ENCODE results near the gene KLHL29.

KLHL29 gene

DNA sequence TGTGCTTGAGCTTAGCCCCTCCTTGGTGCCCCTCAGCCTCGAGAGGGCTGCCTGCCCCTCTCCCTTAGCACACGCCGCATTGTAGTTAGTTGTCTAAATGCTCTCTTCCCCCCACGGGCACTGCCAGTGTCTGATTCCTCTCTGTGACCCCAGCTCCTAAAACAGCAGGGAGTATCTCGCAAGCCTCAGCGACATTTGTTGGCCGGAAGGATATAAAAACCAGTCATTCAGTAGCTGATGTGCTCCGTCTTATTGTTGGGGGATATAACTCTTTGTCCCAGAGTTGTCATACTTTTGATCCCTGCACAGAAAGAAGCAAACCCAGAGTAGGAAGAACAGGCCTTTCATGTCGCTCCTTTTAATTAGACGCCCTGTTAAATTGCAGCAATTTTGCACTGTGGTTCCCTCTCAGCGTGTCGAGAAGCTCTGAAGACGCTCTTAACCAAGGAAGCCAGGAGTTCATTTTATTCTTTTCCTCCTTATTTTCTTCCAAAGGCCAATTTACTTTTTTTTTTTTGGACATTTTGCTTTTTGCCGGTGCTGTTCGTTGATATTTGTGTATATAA, 201.8 kb downstream of the KLHL29 start:
- in situ Hi-C loops (cut with MboI; ENCODE audit: low sequenced_read_pairs) = no loop called here

DNA sequence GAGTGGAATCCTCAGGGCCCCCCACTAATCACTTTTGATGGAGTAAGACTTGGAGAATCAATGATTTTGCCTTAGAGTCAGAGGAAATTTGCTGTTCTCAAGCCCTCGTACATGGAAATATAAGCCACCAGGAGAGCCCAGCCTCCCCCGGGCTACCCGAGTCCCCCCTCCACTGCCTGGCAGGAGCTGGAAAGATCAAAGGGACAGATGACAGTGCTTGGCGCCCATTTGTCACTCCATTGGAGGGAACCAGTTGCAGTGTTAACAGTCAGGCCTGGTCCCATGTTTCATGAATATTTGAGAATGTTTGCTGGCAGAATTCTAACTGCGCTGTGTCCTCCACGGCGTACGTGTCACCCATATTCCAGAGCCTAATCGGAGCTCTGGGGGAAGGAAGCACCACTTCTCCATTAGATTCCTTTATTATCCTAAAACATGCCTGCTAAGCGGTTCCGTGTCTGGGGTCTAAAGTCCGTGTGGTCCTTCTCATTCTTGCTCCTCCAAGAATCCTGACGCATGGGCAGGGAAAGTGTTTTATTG, 202.4 kb downstream of the KLHL29 start:
- in situ Hi-C loops (cut with MboI; ENCODE audit: low sequenced_read_pairs) = no loop called here

- in situ Hi-C loops (cut with MboI; ENCODE audit: low sequenced_read_pairs) = no loop called here
Observed at GRCh38 chr2:23588106-23588505, 203.1 kb downstream of the KLHL29 start.

DNA sequence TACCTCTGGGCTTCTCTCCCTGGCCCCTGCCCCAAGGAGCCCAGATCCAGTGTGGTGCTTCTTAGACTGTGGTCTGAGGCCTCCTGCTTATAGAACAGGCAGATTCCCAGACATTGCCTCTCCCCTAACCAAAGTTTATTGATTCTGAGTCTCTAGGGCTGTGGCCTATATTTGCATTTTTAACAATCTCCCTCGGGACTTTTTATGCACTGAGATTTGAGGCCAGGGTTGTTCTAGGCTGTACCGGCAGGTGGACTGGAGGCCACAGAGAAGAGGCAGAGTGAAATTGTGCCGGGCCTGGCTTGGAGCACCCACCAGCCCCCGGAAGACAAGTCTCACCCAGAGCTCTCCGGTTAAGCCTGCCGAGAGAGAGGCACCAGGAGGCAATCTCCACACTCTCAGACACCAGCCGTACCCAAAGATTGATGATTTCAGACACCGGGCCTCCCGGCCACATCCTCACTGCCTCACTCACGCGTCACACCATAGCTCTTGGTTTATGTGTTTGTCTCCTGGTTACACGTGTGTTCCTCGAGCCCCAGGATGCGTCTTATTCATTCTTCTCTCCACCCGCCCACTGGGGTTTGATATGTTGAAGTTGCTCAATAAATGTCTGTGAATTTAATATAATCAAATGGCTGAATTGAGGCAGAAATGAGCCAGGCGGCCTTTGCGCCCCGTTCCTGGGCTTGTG, 203.7 kb downstream of the KLHL29 start:
- in situ Hi-C loops (cut with MboI; ENCODE audit: low sequenced_read_pairs) = no loop called here

DNA sequence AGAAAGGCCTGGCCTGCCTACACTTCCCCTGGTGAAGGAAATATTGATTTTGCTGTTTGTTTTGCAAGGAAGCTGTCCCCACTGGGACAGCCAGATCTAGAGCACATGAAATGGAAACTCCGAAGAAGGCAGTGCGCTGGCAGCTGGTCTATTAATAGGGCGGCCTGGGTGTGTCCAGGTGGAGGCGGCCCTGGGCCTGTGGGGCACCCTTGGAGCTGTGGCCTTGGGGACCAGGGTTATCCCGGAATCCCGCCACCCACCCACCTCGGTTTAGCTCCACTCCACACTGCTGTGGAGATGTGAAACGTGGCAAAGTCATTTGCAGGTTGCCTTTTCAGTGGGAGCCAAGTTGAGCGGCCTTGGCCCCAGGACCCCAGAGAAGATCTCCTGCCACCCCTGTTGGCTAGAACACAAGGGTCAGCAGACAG, 204.3 kb downstream of the KLHL29 start:
- in situ Hi-C loops (cut with MboI; ENCODE audit: low sequenced_read_pairs) = no loop called here

- in situ Hi-C loops (cut with MboI; ENCODE audit: low sequenced_read_pairs) = no loop called here
Observed at GRCh38 chr2:23589739-23590138, 204.8 kb downstream of the KLHL29 start.

GRCh38 chr2:23590241-23590869, 205.4 kb downstream of the KLHL29 start:
- in situ Hi-C loops (cut with MboI; ENCODE audit: low sequenced_read_pairs) = no loop called here

GRCh38 chr2:23591111-23591510, 206.1 kb downstream of the KLHL29 start:
- in situ Hi-C loops (cut with MboI; ENCODE audit: low sequenced_read_pairs) = no loop called here

GRCh38 chr2:23592061-23592685, 207.2 kb downstream of the KLHL29 start:
- in situ Hi-C loops (cut with MboI; ENCODE audit: low sequenced_read_pairs) = no loop called here

- in situ Hi-C loops (cut with MboI; ENCODE audit: low sequenced_read_pairs) = no loop called here
Observed at GRCh38 chr2:23592898-23593751, 208.1 kb downstream of the KLHL29 start.

DNA sequence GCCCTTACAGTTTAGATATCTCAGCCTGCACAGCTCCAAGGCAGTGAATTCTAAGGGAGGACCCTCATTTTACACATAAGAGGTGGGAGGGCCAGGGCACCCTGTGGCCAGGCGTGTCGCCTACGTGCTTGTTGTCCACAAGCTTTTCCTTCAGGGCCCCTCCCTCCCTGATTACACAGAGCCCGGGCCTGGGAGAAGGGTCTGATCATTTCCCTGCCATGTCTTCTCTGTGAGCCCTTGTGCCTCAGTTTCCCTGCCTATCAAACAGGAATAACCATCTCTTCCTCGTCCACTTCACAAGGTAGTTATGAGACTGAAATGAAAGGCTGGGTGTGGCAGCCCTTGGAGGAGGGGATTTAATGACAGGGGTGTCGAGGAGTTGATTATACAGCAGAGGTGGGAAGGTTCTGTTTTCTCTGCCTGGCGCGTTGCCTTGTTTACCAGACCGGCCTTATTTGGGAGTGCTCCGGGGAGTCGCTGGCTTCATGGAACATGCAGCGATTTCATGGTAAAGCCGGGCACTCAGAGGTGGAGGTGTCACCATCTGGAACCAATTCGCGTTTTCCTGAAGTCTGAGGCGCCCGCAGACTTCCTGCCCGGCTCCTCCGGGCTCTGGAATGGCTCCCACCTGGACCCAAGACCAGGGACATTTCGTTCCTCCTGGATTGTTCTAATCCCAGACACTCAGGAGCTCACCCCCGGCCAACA, 208.9 kb downstream of the KLHL29 start:
- in situ Hi-C loops (cut with MboI; ENCODE audit: low sequenced_read_pairs) = no loop called here

DNA sequence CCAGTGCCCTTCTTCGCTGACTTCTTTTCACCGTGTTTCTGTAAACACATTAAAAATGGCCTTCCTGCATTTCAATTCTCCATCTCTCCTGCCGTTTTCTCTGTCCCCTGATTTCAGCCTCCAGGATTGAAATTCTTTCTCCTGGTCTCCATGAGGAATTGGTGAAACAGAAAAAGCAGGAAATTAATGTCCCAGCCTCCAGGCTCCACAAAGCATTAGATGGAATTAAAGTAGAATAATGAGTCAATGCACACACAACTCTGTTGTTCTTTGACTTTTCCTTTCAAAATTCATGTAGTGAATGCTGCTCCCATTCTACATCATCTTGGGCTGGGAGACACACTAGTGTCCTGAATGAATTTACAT, 209.5 kb downstream of the KLHL29 start:
- in situ Hi-C loops (cut with MboI; ENCODE audit: low sequenced_read_pairs) = no loop called here

DNA sequence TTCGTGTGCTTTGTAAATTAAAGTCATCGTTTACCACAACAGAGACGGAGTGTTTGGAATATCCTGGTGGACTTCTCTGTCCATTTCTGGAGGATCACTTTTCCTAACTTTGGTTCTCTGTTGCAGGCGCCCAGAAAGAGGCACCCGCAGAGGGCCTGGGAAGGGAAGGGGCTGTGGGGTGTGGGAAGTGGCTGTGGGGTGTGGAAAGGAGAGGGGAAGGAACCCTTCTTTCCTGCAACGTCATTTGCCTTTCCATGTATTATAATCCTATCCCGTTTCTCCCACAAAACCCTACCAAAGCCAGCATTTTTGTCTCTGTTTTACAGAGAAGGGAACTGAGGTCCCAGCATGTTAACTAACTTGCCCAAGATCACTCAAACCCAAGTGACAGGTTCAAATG, 210.0 kb downstream of the KLHL29 start:
- in situ Hi-C loops (cut with MboI; ENCODE audit: low sequenced_read_pairs) = no loop called here

DNA sequence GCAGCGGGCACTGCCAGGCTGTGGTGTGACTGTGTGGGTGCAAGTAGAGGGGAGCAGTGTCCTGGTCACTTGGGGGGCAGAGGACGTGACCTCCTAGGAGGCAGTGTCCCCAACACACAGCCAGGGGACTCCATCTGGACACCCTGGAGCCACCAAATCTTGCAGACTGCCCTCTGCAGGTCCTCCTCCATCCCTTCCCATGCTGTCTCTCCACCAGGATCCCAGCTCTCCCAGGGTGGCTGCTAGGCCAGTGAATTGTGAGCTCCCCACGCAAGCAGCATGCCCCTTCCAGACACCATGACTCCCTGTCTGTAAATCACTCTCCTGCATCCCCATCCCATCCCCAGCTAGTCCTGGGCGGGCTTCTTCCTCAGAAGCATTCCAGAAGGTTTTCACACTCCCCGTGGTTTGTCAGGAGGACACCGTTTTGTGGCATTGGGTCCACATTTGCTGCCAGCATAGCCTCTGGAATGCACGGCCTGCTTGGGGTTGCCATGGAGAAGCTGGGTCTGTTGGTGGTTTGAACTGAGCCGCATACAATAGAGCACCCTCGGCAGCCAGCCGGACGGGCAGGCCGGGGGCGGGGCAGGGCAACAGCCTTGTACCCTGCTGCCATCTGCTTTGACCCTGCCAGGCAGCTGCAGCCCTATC, 210.7 kb downstream of the KLHL29 start:
- in situ Hi-C loops (cut with MboI; ENCODE audit: low sequenced_read_pairs) = no loop called here

DNA sequence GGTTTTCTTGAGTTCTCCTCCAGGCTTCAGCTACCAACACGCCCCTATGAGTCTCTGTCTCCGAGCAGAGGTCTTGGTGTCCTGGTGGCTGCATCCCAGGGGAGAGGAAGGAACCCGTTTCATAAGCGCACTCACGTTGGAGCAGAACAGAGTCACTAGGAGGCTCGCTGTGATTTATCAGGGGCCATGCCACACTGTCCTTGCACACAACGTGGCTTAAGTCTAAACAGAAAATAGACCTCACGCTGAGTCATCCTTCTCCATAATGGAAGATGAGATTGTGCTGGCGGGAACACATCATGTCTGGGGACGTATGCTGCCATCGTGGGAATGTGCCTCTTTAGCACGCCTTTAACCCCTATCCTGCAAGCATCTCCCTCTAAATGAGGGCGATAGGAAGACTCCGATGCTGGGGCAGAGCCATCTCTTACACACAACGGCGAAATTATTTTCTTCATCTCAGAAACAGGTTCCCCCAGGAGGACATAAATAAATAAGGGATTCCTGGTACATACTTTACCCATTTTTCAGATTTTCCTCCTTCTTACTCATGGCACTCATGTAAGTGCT, 211.4 kb downstream of the KLHL29 start:
- in situ Hi-C loops (cut with MboI; ENCODE audit: low sequenced_read_pairs) = no loop called here

DNA sequence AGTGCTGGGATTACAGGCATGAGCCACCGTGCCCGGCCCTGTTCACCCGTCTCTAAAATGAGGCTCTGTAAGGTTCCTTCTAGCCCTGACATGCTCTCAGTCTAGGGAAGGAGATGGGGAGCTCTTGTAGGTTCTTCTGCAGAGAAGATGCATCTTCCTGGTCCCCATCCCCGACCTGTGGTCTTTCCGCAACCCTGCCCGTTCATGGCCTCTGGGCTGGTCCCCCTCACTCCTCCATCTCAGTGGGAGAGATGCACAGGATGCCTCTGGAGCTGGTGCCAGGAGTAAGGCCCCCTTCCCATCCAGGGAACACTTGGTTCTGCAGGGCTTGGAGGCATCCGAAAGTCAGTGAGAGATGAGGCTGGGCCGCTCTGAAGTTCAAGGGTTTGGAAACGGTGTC, 212.7 kb downstream of the KLHL29 start:
- in situ Hi-C loops (cut with MboI; ENCODE audit: low sequenced_read_pairs) = no loop called here

- in situ Hi-C loops (cut with MboI; ENCODE audit: low sequenced_read_pairs) = no loop called here
Observed at GRCh38 chr2:23599006-23599405, 214.0 kb downstream of the KLHL29 start.

DNA sequence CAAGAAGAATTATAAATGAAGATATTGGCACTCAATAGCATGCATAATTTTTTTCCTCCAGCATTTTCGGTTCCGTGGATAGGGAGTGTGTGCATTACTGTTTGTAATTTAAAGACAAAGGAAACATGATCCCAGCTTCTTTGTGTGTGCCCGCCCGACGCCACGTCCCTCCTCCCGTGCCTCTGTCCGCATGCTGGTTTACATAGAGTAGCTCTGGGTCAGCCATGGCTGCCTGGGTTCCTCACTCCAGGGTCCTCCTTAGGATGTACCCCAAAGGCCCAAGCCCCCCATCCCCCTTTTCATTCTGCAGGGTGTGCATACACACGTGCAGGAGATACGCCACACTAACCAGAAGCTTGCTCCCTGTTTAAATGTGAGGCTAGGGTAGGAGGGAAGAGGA, 214.7 kb downstream of the KLHL29 start:
- in situ Hi-C loops (cut with MboI; ENCODE audit: low sequenced_read_pairs) = no loop called here

DNA sequence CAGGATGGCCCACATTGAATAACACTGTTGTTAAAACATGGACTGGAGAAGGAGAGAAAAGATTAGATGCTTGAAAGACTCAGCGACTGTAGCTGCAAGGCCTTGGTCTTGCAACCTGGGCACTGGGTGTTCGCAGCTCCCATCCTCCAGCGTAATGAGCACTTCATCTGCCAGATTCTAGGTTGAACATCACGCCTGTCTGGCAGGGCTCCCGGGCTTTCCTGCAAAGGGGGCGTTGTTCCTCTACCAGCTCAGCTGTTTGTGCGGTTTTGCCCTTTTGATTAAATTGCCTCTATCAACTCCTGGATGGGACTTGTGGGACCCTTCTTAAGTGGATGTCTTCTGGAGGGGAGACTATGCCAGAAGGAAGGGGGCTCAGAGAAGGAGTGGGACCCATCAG, 215.4 kb downstream of the KLHL29 start:
- in situ Hi-C loops (cut with MboI; ENCODE audit: low sequenced_read_pairs) = no loop called here
